Loucy (cell line): ENCODE measurements around the gene NCOR2.

Source experiments
- H2AFZ ChIP-seq: fragments of 200-600 bp; sonication (generic); 2 replicates; pipeline ENCODE4 v1.6.0; 2016; ENCODE audit warnings: antibody characterized with exemption, mild to moderate bottlenecking, low read length, moderate library complexity
- H3F3A ChIP-seq: fragments of 200-600 bp; 2 replicates; pipeline ENCODE4 v1.6.0; 2016; ENCODE audit warnings: antibody characterized with exemption, low read depth, mild to moderate bottlenecking
- H3K27me3 ChIP-seq: fragments of 200-600 bp; sonication (generic); 2 replicates; pipeline ENCODE4 v1.6.1; 2014; ENCODE audit warnings: low read length, mild to moderate bottlenecking; ENCODE audit not compliant: insufficient read depth, poor library complexity, severe bottlenecking
- H3K36me3 ChIP-seq: fragments of 200-600 bp; sonication (generic); 2 replicates; pipeline ENCODE4 v1.6.1; 2016; ENCODE audit warnings: low read length; ENCODE audit not compliant: insufficient read depth
- H3K4me1 ChIP-seq: fragments of 200-600 bp; sonication (generic); 2 replicates; pipeline ENCODE4 v1.5.1; 2014; ENCODE audit warnings: low read length, mild to moderate bottlenecking; ENCODE audit not compliant: insufficient read depth, poor library complexity, severe bottlenecking
- H3K4me2 ChIP-seq: fragments of 200-600 bp; sonication (generic); 2 replicates; pipeline ENCODE4 v1.6.0; 2014; ENCODE audit warnings: antibody characterized with exemption, low read length, low read depth, mild to moderate bottlenecking; ENCODE audit not compliant: poor library complexity, severe bottlenecking
- H3K4me3 ChIP-seq: fragments of 200-600 bp; sonication (generic); 2 replicates; pipeline ENCODE4 v1.5.1; 2014; ENCODE audit warnings: low read length, mild to moderate bottlenecking, mixed read lengths; ENCODE audit not compliant: poor library complexity, severe bottlenecking
- H3K79me2 ChIP-seq: fragments of 200-600 bp; sonication (generic); 2 replicates; pipeline ENCODE4 v1.6.1; 2014; ENCODE audit warnings: low read length; ENCODE audit not compliant: insufficient read depth
- H3K9ac ChIP-seq: fragments of 200-600 bp; sonication (generic); 2 replicates; pipeline ENCODE4 v1.6.0; 2014; ENCODE audit warnings: mild to moderate bottlenecking, low read depth, low read length, moderate library complexity; ENCODE audit not compliant: poor library complexity, severe bottlenecking
- H3K9me2 ChIP-seq: fragments of 200-600 bp; sonication (generic); replicated peaks from 2 replicates; pipeline ENCODE4 v1.6.1; 2016; ENCODE audit warnings: low read depth, low read length, mixed read lengths
- H3K9me3 ChIP-seq: fragments of 200-600 bp; sonication (generic); 2 replicates; pipeline ENCODE4 v1.6.1; 2014; ENCODE audit warnings: mild to moderate bottlenecking, antibody characterized with exemption, low read length, low read depth; ENCODE audit not compliant: insufficient read depth
- H4K20me1 ChIP-seq: fragments of 200-600 bp; sonication (generic); 2 replicates; pipeline ENCODE4 v1.6.0; 2014; ENCODE audit warnings: antibody characterized with exemption, low read length, mild to moderate bottlenecking; ENCODE audit not compliant: insufficient read depth, poor library complexity, severe bottlenecking
- CTCF ChIP-seq: fragments of 200-600 bp; sonication (generic); conservative IDR thresholded peaks from 2 replicates; pipeline ENCODE4 v1.5.1; 2014; ENCODE audit warnings: mild to moderate bottlenecking, antibody characterized with exemption, low read length
- EZH2phosphoT487 ChIP-seq: fragments of 200-600 bp; IDR thresholded peaks from 2 replicates; pipeline ENCODE4 v1.6.1; 2018; ENCODE audit warnings: antibody characterized with exemption, mild to moderate bottlenecking, moderate library complexity, borderline replicate concordance

Gene NCOR2

GRCh38 chr12:124562018-124562795, 5.2 kb downstream of the NCOR2 start:
- Histone ChIP-seq H3K4me3 (peak overlapping the region; percentile 18), H3K27me3 (no peaks in the 10 kb centered on the region), H3F3A (no peaks in the 10 kb centered on the region), H4K20me1 (peaks cover 86% of the 10 kb centered on the region), H3K79me2 (peaks cover 97% of the 10 kb centered on the region), H3K9me2 (no peaks in the 10 kb centered on the region), H3K4me2 (peak overlapping the region; percentile 59), H3K9ac (no peak overlapping the region), H3K36me3 (no peaks in the 10 kb centered on the region), H3K4me1 (peaks cover 23% of the 10 kb centered on the region), H3K9me3 (no peaks in the 10 kb centered on the region), H2AFZ (no peak overlapping the region)
- TF ChIP-seq CTCF, result no peak

GRCh38 chr12:124561231-124561630, 6.2 kb downstream of the NCOR2 start:
- H3K4me1 ChIP-seq, result peaks cover 24% of the 10 kb centered on the region
- no peaks in the 10 kb centered on the region for H3K27me3 ChIP-seq
- H3F3A ChIP-seq, result no peaks in the 10 kb centered on the region
- no peak for TF ChIP-seq CTCF
- TF ChIP-seq EZH2phosphoT487, result no peak
- peaks cover 98% of the 10 kb centered on the region for H3K79me2 ChIP-seq
- H3K9ac ChIP-seq, result no peak overlapping the region
- no peaks in the 10 kb centered on the region for H3K9me2 ChIP-seq
- H2AFZ ChIP-seq, result no peak overlapping the region
- peak overlapping the region; percentile 24 for H3K4me2 ChIP-seq
- H3K36me3 ChIP-seq, result no peaks in the 10 kb centered on the region
- peaks cover 81% of the 10 kb centered on the region for H4K20me1 ChIP-seq
- no peak overlapping the region for H3K4me3 ChIP-seq
- no peaks in the 10 kb centered on the region for H3K9me3 ChIP-seq

DNA sequence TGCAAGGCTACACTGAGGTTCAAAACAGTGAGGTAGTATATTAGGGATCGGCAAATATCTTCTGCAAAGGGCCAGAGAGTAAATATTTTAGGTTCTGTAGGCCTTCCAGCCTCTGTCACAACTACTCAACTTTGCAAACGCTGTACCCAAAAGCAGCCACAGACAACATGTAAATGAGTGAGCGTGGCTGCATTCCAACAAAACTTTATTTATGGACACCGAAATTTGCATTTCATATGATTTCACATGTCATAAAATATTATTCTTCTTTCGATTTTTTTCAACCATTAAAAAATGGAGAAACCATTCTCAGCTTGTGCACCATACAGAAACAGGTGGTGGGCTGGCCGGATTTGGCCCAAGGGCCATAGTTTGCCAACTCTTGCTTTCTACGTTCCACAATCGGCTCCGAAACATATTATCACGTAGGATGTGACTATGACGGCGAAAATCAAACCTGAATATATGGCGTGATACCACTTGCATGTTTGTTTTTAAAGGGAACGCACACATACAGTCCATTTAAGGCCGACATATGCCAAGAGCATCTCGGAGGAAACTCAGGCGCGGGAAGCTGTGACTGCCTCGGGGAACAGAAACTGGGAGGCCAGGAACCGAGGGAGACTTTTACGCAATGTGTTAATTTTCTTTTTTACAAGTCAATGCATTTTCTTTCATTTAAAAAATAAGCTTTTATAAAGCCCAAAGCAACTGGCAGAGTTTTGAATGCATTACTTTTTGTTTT, 7.1 kb downstream of the NCOR2 start:
- peaks cover 27% of the 10 kb centered on the region for H3K4me1 ChIP-seq
- H2AFZ ChIP-seq, result no peak overlapping the region
- no peak overlapping the region for H3K4me3 ChIP-seq

More for the DNA sequence above, 7.1 kb downstream of the NCOR2 start:
- H4K20me1 ChIP-seq, result peaks cover 81% of the 10 kb centered on the region
- no peak for TF ChIP-seq EZH2phosphoT487
- no peak for TF ChIP-seq CTCF
- H3K9ac ChIP-seq, result no peak overlapping the region
- no peak overlapping the region for H3K4me2 ChIP-seq
- no peaks in the 10 kb centered on the region for H3K36me3 ChIP-seq
- no peaks in the 10 kb centered on the region for H3K9me3 ChIP-seq
- H3K9me2 ChIP-seq, result no peaks in the 10 kb centered on the region
- H3K79me2 ChIP-seq, result peaks cover 98% of the 10 kb centered on the region
- H3K27me3 ChIP-seq, result no peaks in the 10 kb centered on the region
- H3F3A ChIP-seq, result no peaks in the 10 kb centered on the region
